GM23338 (cell line): Measurements from ENCODE around the gene PELI1.

ENCODE experiments used
- EZH2 ChIP-seq: fragments of 200-600 bp; sonication (generic); IDR thresholded peaks from one replicate; pipeline ENCODE4 v1.8.0; 2017; ENCODE audit warnings: antibody characterized with exemption, mild to moderate bottlenecking, low read depth; ENCODE audit not compliant: unreplicated experiment
- EZH2phosphoT487 ChIP-seq: fragments of 200-600 bp; sonication (generic); IDR thresholded peaks from one replicate; pipeline ENCODE4 v1.8.1; 2018; ENCODE audit warnings: antibody characterized with exemption; ENCODE audit not compliant: unreplicated experiment
- POLR2AphosphoS5 ChIP-seq: IDR thresholded peaks from 2 replicates; pipeline ENCODE4 v1.6.1; 2016; ENCODE audit warnings: antibody characterized with exemption, low read depth
- STAT1 ChIP-seq: IDR thresholded peaks from one replicate; pipeline ENCODE4 v1.6.1; 2016; ENCODE audit warnings: antibody characterized with exemption; ENCODE audit not compliant: unreplicated experiment
- TF ChIP-seq, protein P1 (sequence below), 2 experiments: fragments of 200-600 bp in 1 of 2; sonication (generic) in 1 of 2; conservative IDR thresholded peaks; 2 replicates each; pipeline versions ENCODE4 v1.5.1 to v1.6.1; 2016 to 2017; ENCODE audit warnings: antibody characterized with exemption in 2 of 2, low read depth in 2 of 2, mild to moderate bottlenecking in 2 of 2, moderate library complexity in 1 of 2
- TF ChIP-seq, protein P2 (sequence below): IDR thresholded peaks from one replicate; pipeline ENCODE4 v1.6.1; 2018; ENCODE audit warnings: antibody characterized with exemption; ENCODE audit not compliant: unreplicated experiment

DNA sequence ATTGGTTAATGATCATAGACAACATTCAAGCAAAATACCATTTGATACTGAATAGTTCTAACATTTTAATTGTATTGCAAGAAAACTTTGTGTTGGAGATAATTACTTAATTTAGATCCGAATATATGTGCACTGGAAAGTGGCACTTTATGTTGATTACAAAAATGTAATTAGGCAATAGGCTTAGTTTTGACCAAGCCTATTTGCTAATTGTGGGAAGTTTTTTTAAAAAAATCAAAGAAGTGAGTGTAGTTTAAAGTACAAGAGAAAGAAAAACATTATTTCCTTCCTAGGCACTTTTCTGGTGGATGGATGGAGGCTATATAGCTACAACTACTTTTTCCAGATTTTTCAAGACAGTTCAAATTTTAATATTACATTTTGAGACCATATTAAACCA is 18.3 kb upstream of the PELI1 start:
- TF ChIP-seq, protein P1, sequence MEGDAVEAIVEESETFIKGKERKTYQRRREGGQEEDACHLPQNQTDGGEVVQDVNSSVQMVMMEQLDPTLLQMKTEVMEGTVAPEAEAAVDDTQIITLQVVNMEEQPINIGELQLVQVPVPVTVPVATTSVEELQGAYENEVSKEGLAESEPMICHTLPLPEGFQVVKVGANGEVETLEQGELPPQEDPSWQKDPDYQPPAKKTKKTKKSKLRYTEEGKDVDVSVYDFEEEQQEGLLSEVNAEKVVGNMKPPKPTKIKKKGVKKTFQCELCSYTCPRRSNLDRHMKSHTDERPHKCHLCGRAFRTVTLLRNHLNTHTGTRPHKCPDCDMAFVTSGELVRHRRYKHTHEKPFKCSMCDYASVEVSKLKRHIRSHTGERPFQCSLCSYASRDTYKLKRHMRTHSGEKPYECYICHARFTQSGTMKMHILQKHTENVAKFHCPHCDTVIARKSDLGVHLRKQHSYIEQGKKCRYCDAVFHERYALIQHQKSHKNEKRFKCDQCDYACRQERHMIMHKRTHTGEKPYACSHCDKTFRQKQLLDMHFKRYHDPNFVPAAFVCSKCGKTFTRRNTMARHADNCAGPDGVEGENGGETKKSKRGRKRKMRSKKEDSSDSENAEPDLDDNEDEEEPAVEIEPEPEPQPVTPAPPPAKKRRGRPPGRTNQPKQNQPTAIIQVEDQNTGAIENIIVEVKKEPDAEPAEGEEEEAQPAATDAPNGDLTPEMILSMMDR (conservative IDR thresholded peaks at IDR 0.05; ENCODE audit: low read depth in 2 of 2) = no peak
- no peak for TF ChIP-seq POLR2AphosphoS5
- TF ChIP-seq, protein P2, sequence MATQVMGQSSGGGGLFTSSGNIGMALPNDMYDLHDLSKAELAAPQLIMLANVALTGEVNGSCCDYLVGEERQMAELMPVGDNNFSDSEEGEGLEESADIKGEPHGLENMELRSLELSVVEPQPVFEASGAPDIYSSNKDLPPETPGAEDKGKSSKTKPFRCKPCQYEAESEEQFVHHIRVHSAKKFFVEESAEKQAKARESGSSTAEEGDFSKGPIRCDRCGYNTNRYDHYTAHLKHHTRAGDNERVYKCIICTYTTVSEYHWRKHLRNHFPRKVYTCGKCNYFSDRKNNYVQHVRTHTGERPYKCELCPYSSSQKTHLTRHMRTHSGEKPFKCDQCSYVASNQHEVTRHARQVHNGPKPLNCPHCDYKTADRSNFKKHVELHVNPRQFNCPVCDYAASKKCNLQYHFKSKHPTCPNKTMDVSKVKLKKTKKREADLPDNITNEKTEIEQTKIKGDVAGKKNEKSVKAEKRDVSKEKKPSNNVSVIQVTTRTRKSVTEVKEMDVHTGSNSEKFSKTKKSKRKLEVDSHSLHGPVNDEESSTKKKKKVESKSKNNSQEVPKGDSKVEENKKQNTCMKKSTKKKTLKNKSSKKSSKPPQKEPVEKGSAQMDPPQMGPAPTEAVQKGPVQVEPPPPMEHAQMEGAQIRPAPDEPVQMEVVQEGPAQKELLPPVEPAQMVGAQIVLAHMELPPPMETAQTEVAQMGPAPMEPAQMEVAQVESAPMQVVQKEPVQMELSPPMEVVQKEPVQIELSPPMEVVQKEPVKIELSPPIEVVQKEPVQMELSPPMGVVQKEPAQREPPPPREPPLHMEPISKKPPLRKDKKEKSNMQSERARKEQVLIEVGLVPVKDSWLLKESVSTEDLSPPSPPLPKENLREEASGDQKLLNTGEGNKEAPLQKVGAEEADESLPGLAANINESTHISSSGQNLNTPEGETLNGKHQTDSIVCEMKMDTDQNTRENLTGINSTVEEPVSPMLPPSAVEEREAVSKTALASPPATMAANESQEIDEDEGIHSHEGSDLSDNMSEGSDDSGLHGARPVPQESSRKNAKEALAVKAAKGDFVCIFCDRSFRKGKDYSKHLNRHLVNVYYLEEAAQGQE = no peak
- no peak for TF ChIP-seq EZH2
- TF ChIP-seq STAT1 = no peak
- TF ChIP-seq EZH2phosphoT487 = no peak
